ENCODE measurements around the gene PGLYRP2. TPM values are rescaled to one million over a fixed set of nuclear protein-coding genes. Genes with fewer than 3 reads are reported as not detected.

PGLYRP2 gene
- total RNA-seq, 1 experiment from 2014 or later, result not detected

GRCh38 chr19:15426485-15427349 lies 52.6 kb downstream of the PGLYRP2 start:
- CTCF ChIA-PET, result no interaction called here
- H2AFZ ChIP-seq (ENCODE audit: low read depth, low read length, poor library complexity, severe bottlenecking), result no peak overlapping the region

GRCh38 chr19:15425321-15425950 lies 53.9 kb downstream of the PGLYRP2 start:
- peaks cover 20 to 51% of the 10 kb centered on the region in 2 experiments; a peak in 3 of 4 replicates for H3K36me3 ChIP-seq (ENCODE audit: control insufficient read depth in 1 of 2, insufficient read depth in 2 of 2, low read length in 2 of 2)
- CTCF ChIA-PET, result no interaction called here
- BruUV-seq (replicated peaks), result no TSS peak

More at GRCh38 chr19:15426485-15427349, 52.6 kb downstream of the PGLYRP2 start:
- Histone ChIP-seq H3K4me1 (ENCODE audit: control insufficient read depth in 1 of 2, insufficient read depth in 2 of 2, low read length in 2 of 2) (peaks cover 12 to 14% of the 10 kb centered on the region in 2 experiments; a peak in 3 of 4 replicates), H3K79me2 (ENCODE audit: insufficient read depth, low read length) (peaks cover 49% of the 10 kb centered on the region), H3K9me2 (ENCODE audit: insufficient read depth) (no peaks in the 10 kb centered on the region), H3K9ac (ENCODE audit: low read length) (no peak overlapping the region), H3K4me3 (replicated peaks in 1 of 2; ENCODE audit: low read depth in 1 of 2, low read length in 2 of 2) (no peak overlapping the region), H3K27ac (ENCODE audit: low read depth, low read length) (no peak overlapping the region; the same call in 1 of the 2 replicates), H3K4me2 (ENCODE audit: low read length) (no peak overlapping the region), H3K9me3 (ENCODE audit: control insufficient read depth in 1 of 2, insufficient read depth in 1 of 2, low read depth in 1 of 2, low read length in 2 of 2) (no peaks in the 10 kb centered on the region), H3K36me3 (ENCODE audit: control insufficient read depth in 1 of 2, insufficient read depth in 2 of 2, low read length in 2 of 2) (peaks cover 20 to 53% of the 10 kb centered on the region in 2 experiments; a peak in 3 of 4 replicates), H3K27me3 (ENCODE audit: insufficient read depth, low read length) (no peaks in the 10 kb centered on the region), H4K20me1 (ENCODE audit: insufficient read depth) (no peaks in the 10 kb centered on the region)
- no TSS peak for BruUV-seq (replicated peaks)
- TF ChIP-seq RAD21 (IDR thresholded peaks at IDR 0.05; ENCODE audit: low read depth), result no peak
- no peak for TF ChIP-seq FOSL1 (IDR thresholded peaks at IDR 0.05; ENCODE audit: low read depth)
- TF ChIP-seq POLR2AphosphoS5 (IDR thresholded peaks at IDR 0.05; ENCODE audit: low read depth, low read length), result no peak
- ATAC-seq (no peak), DNase-seq (ENCODE audit: low read depth, low spot score) (no peak)
- ChIA-PET POLR2A (no interaction called here), RAD21 (ENCODE audit: low non-redundant PET in 1 of 2, low total read pairs in 2 of 2, uncharacterized antibody in 2 of 2, unreplicated experiment in 2 of 2) (no interaction called here)
- intact Hi-C loops (cut with micrococcal nuclease), result no loop called here

More at GRCh38 chr19:15425321-15425950, 53.9 kb downstream of the PGLYRP2 start:
- no peak for DNase-seq (ENCODE audit: low read depth, low spot score)
- H3K9me3 ChIP-seq (ENCODE audit: control insufficient read depth in 1 of 2, insufficient read depth in 1 of 2, low read depth in 1 of 2, low read length in 2 of 2), result no peaks in the 10 kb centered on the region
- peaks cover 36% of the 10 kb centered on the region for H3K79me2 ChIP-seq (ENCODE audit: insufficient read depth, low read length)
- no peak overlapping the region for H3K9ac ChIP-seq (ENCODE audit: low read length)
- no peaks in the 10 kb centered on the region for H3K9me2 ChIP-seq (ENCODE audit: insufficient read depth)
- intact Hi-C loops (cut with micrococcal nuclease), result no loop called here
- no peak overlapping the region for H3K27ac ChIP-seq (ENCODE audit: low read depth, low read length)
- no peak overlapping the region for H2AFZ ChIP-seq (ENCODE audit: low read depth, low read length, poor library complexity, severe bottlenecking)
- H3K4me3 ChIP-seq (replicated peaks in 1 of 2; ENCODE audit: low read depth in 1 of 2, low read length in 2 of 2), result no peak overlapping the region
- ChIA-PET POLR2A (no interaction called here), RAD21 (ENCODE audit: low non-redundant PET in 1 of 2, low total read pairs in 2 of 2, uncharacterized antibody in 2 of 2, unreplicated experiment in 2 of 2) (no interaction called here)
- ATAC-seq, result no peak
- TF ChIP-seq JUND (IDR thresholded peaks at IDR 0.05) (no peak), YY1 (IDR thresholded peaks at IDR 0.05; ENCODE audit: extremely low read depth, insufficient replicate concordance, low read depth, low read length) (no peak), EZH2 (IDR thresholded peaks at IDR 0.05) (no peak), ATF3 (IDR thresholded peaks at IDR 0.05) (no peak), CTCF (IDR thresholded peaks at IDR 0.05 in 2 of 3, conservative IDR thresholded peaks at IDR 0.05 in 1 of 3; ENCODE audit: borderline replicate concordance in 1 of 3, insufficient read depth in 1 of 3, low read depth in 2 of 3, low read length in 2 of 3) (no peak), CBX3 (IDR thresholded peaks at IDR 0.05; ENCODE audit: low read depth) (no peak), FOSL1 (IDR thresholded peaks at IDR 0.05; ENCODE audit: low read depth) (no peak), ELF1 (IDR thresholded peaks at IDR 0.05; ENCODE audit: borderline replicate concordance, low read depth) (no peak), SP1 (IDR thresholded peaks at IDR 0.05; ENCODE audit: low read depth) (no peak), CEBPB (IDR thresholded peaks at IDR 0.05; ENCODE audit: low read depth) (no peak)
- H4K20me1 ChIP-seq (ENCODE audit: insufficient read depth), result no peaks in the 10 kb centered on the region
- no peaks in the 10 kb centered on the region for H3K27me3 ChIP-seq (ENCODE audit: insufficient read depth, low read length)
- H3K4me2 ChIP-seq (ENCODE audit: low read length), result no peak overlapping the region
- H3K4me1 ChIP-seq (ENCODE audit: control insufficient read depth in 1 of 2, insufficient read depth in 2 of 2, low read length in 2 of 2), result peaks cover under 1 to 2% of the 10 kb centered on the region in 2 experiments; a peak in 2 of 4 replicates
